ENCODE data around the gene TP53RK.
A peak's percentile ranks its signal among the peaks of the same experiment; 100 is the strongest.
"Not testable (repeated sequence)": the region's sequence is repeated elsewhere in the genome, so short reads cannot be mapped to it uniquely, and the experiment has no call there.

The TP53RK gene

GRCh38 chr20:46682063-46682821 is 7.0 kb downstream of the TP53RK start:
- DNase-seq: no peak

- DNase-seq: peak; percentile 79
These were observed 8.0 kb downstream of the TP53RK start for GRCh38 chr20:46681032-46681854.

DNA sequence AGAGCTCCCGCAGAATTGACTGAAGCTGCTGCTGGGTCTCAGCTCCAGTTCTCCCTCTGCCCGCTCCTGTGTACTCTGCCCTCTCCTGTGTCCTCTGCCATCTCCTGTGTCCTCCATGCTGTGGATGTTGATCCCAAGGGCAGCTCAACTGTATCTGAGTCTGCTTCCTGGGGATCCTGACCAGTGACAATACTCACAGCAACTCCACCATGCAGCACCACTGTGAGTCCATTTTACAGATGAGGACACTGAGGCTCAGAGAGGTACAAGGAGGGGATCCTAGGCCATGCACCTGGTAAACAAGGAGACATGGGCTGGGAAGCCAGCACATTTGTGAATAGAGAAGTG is 8.6 kb downstream of the TP53RK start:
- no peak for DNase-seq

- DNase-seq: no peak
These were observed 10.7 kb downstream of the TP53RK start for GRCh38 chr20:46678516-46678915.

- no peak for DNase-seq
These were observed 11.6 kb downstream of the TP53RK start for GRCh38 chr20:46677608-46678007.

DNA sequence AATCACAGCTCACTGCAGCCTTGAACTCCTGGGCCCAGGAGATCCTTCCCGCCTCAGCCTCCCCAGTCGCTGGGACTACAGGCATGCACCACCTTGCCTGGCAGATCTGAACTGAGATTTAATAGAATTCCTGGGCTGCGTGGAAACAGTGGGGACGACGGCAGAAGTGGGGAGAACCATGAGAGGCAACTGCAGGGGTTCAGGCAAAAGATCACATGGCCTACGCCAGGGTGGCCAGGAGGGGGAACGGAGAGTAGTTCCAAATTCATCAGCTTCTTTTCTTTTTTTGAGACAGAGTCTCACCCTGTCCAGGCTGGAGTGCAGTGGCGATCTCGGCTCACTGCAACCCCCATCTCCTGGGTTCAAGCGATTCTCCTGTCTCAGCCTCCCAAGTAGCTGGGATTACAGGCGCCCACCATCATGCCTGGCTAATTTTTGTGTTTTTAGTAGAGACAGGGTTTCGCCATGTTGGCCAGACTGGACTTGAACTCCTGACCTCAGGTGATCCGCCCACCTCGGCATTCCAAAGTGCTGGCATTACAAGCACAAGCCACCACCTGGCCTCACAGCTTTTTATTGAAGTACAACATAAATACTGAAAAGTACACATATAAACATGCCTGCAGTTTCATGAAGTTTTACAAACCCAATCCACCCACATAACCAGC is 12.5 kb downstream of the TP53RK start:
- not testable (repeated sequence) for DNase-seq

DNA sequence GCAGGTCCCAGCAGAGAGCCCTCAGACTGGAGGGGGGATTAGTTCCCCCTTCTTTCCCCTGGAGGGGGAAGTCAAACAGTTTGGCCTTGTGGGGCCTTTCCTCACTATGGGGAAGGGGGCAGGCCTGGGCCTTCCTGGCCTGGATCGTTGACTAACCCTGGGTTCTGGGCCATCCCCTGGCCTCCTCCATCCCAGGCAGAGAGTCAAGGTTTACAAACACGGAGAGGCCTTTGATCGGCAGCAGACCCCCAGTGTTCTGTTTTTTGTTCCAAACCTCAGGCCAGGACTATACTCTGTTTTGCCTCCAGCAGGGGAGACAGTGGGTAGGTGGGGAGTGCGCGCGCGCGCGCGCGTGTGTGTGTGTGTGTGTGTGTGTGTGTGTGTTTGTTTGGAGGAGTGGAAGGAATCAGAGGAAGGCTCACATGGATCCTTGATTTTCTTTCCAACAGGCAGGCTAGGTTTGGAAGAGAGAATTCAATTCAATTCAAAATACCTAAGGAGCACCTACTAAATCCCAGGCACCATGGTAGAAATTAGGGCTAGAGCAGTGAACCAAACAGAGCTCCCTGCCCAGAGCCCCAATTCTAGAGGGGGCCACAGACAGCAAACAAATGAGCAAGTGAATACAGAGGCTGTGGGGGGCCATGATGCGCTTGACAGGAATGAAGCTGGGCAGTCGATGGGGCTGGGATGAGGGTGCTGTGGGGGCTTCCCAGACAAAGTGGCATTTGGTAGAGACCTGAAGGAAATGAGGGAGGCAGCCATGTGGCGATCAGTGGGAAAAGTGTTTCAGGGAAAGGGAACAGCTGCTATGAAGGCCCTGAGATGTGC is 14.8 kb downstream of the TP53RK start:
- DNase-seq: no peak

DNA sequence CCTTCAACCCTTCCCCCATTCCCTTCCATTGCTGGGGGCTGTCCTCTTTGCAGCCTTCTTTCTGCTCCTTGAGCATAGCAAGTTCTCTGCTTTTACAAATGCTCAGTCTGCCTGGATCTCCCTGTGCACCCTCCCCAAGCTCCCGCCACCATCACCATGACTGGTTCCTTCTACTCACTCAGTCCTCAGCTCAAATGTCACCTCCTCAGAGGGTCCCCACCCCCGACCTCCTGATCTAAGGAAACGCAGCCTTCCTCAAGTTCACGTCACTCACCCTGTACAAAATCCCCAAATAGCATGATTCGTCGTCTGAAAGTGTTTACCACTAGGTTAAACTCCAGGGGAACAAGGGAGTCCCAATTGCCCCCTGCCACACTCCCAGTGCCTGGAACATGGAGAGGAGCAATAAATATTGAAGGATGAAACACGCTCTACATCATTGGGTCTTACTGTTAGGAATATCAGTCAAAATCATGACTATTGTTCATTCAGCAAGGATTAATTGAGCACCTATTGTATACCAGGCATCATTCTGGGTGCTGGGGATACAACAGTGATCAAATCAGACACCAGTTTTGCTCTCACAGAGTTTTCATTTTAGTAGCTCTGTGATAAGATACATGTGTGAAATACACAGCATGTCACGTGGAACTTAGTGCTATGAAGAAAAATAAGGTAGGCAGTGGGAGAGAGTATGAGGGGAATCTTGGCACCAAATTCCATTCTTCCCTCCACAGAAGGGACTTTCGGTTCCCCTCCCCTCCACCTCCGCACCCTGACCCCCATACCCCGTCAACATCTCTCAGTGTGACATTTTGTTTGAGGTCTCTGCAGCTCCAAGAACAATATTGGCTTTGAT is 15.6 kb downstream of the TP53RK start:
- DNase-seq: no peak

DNA sequence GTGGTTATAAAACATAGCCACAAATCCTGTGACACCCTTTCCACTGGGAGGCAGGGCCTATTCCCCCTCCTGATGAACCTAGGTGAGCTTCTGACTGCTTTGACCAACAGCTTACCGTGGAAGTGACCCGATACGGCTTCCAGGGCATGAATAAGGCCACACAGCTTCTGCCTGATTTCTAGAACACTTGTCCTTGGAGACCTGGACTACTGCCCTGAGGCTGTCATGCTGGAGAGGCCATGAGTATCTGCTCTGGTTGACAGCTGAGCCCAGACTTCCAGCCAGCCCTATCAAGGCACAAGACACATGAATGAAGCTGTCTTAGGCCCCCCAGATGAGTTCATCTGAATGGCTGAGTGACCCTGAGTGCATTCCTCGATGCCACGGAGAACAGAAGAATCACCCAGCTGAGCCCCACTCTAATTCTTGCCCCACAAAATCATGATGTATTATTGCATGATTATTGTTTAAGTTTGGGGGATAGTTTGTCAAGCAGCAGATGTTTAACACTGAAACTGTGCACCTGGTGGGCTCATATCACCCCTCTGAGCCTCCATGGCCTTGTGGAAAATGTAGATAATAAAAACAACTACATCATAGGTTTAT is 16.6 kb downstream of the TP53RK start:
- no peak for DNase-seq

GRCh38 chr20:46671866-46672542 is 17.2 kb downstream of the TP53RK start:
- no peak for DNase-seq

DNA sequence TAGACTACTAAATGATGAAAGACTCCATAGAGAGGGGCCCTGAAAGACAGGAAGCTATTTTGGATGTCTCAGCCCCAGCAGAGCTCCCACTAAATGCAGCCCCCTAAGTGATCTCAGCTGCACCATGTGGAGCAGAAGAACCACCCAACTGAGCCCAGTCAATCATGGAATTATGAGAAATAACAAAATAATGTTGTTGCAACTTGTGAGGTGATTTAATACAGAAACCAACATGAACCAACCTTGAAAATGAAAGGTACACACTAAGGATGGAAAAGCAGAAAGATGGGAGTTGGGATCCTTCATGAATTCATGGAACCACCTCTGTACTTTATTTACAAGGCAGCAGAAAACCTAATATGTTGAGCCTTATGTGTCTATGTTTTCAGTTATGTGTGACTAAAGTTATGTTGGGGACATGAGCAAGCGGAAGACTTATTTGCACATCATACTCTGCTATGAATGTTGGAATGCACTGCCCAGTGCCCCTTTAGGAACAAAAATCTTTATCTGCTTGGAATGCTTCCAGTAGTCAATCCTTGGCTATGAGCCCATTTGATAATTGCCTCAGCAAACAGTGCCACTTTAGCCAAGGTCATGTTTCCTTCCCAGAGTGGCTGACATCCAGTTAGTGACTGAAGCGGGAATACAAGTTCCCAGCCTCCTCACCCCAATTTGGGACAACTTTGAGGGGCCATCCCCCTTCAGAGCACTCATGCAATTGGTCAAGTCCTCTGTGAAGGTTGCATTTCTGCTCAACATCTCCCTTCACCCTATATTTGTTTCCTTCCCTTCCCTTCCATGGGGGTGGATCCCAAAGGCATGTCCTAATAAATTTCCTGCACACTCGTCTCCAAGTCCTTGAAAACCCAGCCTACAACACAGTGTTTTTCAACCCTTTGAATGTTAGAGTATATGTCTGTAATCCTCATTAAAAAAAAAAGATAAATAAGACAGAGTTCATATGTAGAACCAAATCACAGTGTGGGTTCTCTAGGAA is 18.4 kb downstream of the TP53RK start:
- no peak for DNase-seq

DNA sequence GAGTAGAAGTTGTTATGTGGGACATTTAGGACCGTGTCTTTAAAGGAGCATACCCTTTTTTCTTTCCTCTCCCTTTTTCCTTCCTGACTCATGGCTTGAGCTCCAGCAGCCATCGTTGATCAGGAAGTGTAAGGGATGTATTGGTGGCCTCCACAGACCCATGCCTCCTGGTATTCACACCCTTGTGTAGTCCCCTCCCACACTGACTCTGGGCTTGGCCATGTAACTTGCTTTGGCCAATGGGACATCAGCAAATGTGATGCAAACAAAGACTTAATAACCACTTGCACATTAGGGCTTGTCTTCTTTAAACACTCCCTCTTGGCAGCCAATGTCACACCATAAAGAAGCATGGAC is 19.0 kb downstream of the TP53RK start:
- no peak for DNase-seq

DNA sequence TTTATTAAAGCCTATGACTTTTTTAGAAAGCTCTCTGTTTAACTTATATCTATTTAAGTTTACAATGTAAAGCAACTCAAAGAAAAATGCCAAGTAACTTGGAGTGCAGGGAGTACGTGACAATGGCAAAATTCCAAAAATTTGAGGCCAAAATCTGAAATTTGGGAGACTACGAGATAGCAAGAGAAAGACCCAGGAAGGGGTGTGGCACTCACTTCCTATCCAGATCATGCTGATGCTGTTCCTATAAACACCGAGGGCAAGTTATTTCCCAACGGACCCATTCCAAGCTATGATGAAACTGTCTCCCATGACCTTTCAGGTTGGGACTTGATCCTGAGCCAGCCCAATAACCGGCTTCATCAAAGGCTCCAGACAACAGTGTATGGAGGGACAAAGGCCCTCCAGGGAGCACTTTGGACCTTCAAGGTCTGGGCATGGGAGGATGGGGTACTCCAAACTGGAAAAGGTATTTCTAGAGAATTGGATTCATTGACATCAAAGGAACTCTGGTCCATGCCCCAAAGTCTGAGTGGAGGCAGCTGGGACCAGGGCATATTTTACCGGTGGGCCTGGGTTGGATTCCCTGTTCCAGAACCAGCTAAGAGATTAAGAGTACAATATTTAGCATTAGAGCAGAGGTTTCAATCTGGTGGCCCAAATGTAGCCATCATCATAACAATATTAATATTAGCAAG is 22.3 kb downstream of the TP53RK start:
- no peak for DNase-seq

GRCh38 chr20:46666306-46666705 is 22.9 kb downstream of the TP53RK start:
- no peak for DNase-seq

DNA sequence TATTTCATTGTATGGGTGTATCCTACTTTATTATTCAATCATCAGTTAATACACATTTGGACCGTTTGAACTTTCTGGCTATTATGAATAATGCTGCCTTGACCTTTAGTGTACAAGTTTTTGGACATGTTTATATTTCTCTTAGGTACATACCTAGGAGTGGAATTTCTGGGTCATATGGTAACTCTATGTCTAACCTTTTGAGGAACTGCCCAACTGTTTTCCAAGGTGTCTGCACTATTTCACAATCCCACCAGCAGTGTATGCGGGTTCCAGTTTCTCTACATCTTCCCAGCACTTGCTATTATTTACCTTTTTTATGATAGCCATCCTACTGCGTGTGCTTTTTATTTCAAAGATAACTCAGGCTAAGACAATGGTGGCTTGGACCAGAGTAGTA is 23.6 kb downstream of the TP53RK start:
- DNase-seq: no peak

DNA sequence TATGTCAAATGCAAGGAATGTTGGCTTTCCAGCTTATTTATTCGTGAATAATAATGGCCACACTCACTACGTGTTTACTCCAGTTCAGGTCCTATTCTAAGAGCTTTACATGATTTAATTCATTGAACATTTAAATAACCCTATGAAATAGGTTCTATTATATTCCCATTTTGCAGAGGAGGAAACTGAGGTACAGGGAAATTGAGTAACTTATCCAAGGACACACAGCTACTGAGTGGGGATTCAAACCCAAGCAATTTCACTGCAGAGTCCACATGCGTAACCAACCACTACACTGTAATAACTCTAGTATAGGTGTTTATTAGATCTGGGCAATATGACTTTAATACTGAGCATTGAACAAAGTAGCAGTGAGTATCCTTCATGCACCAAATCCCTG is 25.7 kb downstream of the TP53RK start:
- DNase-seq: no peak

GRCh38 chr20:46661659-46662058 is 27.6 kb downstream of the TP53RK start:
- DNase-seq: no peak

DNA sequence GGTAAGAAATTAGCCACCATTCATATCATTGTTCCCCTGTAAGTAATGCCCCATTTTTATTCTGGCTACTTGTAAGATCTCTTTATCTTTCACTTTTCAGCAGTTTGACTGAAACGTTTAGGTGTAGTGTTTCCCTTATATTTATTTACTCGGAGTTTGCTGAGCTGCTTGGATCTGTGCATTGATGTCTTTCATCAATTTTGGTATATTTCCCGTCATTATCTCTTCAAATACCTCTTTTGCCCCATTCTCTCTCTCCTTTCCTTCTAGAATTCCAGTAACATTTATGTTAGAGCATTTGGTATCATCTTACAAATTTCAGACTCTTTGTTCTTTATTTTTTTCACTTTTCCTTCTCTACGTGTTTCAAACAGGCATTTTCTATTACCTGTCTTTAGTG is 28.8 kb downstream of the TP53RK start:
- no peak for DNase-seq

- no peak for DNase-seq
These were observed 31.6 kb downstream of the TP53RK start for GRCh38 chr20:46657618-46658017.
